MCF 10A (cell line): ENCODE measurements around the gene ERRFI1. TPM values are rescaled to one million over a fixed set of nuclear protein-coding genes. Genes with fewer than 3 reads are reported as not detected.
A peak's percentile ranks its signal among the peaks of the same experiment; 100 is the strongest.

Source experiments
- BruUV-seq: library from RNA; stranded (reverse); fragments of 400-500 nt; replicated peaks from 2 replicates; lab custom pipeline; 2021; lab: Mats Ljungman, UMichigan
- CTCF ChIA-PET: fragments of 300-600 bp; sonication (Branson Sonifier 250); formaldehyde crosslinking; extraction: SDS; loops from one replicate; lab custom pipeline; 2021; ENCODE audit warnings: antibody characterized with exemption, inconsistent platforms; lab: Yijun Ruan, JAX
- POLR2A ChIA-PET: fragments of 300-600, 350-650 bp; sonication (Branson Sonifier 250); formaldehyde crosslinking; extraction: SDS; loops from one replicate; lab custom pipeline; 2020; ENCODE audit warnings: antibody characterized with exemption, inconsistent platforms; lab: Yijun Ruan, JAX
- DNase-seq: peaks from one replicate; pipeline ENCODE4 v3.0.0-alpha.2; 2018; ENCODE audit not compliant: unreplicated experiment
- H3K27ac Mint-ChIP-seq: one replicate; pipeline ENCODE4 v1.8.0; 2022; ENCODE audit warnings: mild to moderate bottlenecking, low read depth, mixed read lengths; ENCODE audit not compliant: unreplicated experiment
- H3K27me3 Mint-ChIP-seq: one replicate; pipeline ENCODE4 v1.8.0; 2022; ENCODE audit warnings: mixed read lengths; ENCODE audit not compliant: insufficient read depth, unreplicated experiment
- H3K36me3 Mint-ChIP-seq: one replicate; pipeline ENCODE4 v1.8.0; 2022; ENCODE audit warnings: mild to moderate bottlenecking, moderate library complexity, mixed read lengths; ENCODE audit not compliant: insufficient read depth, unreplicated experiment
- H3K4me1 Mint-ChIP-seq: one replicate; pipeline ENCODE4 v1.8.0; 2022; ENCODE audit warnings: mixed read lengths; ENCODE audit not compliant: insufficient read depth, unreplicated experiment
- H3K4me3 Mint-ChIP-seq: one replicate; pipeline ENCODE4 v1.8.0; 2022; ENCODE audit warnings: mild to moderate bottlenecking, moderate library complexity, mixed read lengths; ENCODE audit not compliant: unreplicated experiment
- H3K9me3 Mint-ChIP-seq: one replicate; pipeline ENCODE4 v1.8.0; 2022; ENCODE audit warnings: mixed read lengths; ENCODE audit not compliant: unreplicated experiment
- intact Hi-C: fragments of 100-400 bp; cut with micrococcal nuclease; formaldehyde crosslinking; loops from 2 replicates; pipeline ENCODE4 v1.14.1; 2022
- total RNA-seq: library from RNA; stranded (reverse); gene quantifications from 2 replicates; pipeline ENCODE4 v1.2.3, GENCODE V29; 2022
- TF ChIP-seq, protein P1 (sequence below): fragments of 200-600 bp; IDR thresholded peaks from one replicate; pipeline ENCODE4 v1.8.0; 2022; ENCODE audit warnings: antibody characterized with exemption, mild to moderate bottlenecking; ENCODE audit not compliant: unreplicated experiment

Gene ERRFI1
- total RNA-seq, 1 experiment from 2014 or later: 111 TPM

DNA sequence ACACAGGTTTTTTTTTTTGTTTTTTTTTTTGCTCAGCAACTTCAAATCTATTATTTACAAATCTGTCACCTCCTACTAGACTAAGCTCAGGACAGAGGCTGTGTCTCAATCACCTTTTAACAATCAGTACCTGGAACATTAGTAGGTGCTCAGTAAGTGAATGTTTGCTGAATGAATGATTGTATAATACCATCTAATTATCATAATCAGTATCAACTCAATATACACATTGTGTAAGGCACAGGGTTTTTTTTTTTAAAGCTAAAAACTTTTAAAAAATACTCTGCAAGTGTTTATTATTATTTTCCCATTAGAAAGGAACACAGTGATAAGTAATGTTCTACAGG, 9.2 kb downstream of the ERRFI1 start:
- intact Hi-C loops: loop anchor here (5.0 kb wide), 1 partner anchor 35 kb away; no protein-coding TSS in a partner anchor
- BruUV-seq: no TSS peak
- H3K27ac Mint-ChIP-seq: peak overlapping the region; percentile 82
- CTCF ChIA-PET: interaction anchor here (0.6 to 4.8 kb wide), 12 partner anchors 11 to 384 kb away, joined by 3 to 30 read pairs (median 3); no protein-coding TSS in a partner anchor
- POLR2A ChIA-PET: interaction anchor here (0.7 to 9.2 kb wide), 29 partner anchors 9 to 871 kb away, joined by 3 to 256 read pairs (median 8); partner anchors contain the start of genes ERRFI1 and PARK7
- H3K9me3 Mint-ChIP-seq: no peaks in the 10 kb centered on the region
- no peaks in the 10 kb centered on the region for H3K27me3 Mint-ChIP-seq
- DNase-seq: no peak
- TF ChIP-seq, protein P1, sequence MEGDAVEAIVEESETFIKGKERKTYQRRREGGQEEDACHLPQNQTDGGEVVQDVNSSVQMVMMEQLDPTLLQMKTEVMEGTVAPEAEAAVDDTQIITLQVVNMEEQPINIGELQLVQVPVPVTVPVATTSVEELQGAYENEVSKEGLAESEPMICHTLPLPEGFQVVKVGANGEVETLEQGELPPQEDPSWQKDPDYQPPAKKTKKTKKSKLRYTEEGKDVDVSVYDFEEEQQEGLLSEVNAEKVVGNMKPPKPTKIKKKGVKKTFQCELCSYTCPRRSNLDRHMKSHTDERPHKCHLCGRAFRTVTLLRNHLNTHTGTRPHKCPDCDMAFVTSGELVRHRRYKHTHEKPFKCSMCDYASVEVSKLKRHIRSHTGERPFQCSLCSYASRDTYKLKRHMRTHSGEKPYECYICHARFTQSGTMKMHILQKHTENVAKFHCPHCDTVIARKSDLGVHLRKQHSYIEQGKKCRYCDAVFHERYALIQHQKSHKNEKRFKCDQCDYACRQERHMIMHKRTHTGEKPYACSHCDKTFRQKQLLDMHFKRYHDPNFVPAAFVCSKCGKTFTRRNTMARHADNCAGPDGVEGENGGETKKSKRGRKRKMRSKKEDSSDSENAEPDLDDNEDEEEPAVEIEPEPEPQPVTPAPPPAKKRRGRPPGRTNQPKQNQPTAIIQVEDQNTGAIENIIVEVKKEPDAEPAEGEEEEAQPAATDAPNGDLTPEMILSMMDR: no peak
- peaks cover 78% of the 10 kb centered on the region for H3K4me1 Mint-ChIP-seq
- H3K36me3 Mint-ChIP-seq: peaks cover 97% of the 10 kb centered on the region
- peak overlapping the region; percentile 88 for H3K4me3 Mint-ChIP-seq

DNA sequence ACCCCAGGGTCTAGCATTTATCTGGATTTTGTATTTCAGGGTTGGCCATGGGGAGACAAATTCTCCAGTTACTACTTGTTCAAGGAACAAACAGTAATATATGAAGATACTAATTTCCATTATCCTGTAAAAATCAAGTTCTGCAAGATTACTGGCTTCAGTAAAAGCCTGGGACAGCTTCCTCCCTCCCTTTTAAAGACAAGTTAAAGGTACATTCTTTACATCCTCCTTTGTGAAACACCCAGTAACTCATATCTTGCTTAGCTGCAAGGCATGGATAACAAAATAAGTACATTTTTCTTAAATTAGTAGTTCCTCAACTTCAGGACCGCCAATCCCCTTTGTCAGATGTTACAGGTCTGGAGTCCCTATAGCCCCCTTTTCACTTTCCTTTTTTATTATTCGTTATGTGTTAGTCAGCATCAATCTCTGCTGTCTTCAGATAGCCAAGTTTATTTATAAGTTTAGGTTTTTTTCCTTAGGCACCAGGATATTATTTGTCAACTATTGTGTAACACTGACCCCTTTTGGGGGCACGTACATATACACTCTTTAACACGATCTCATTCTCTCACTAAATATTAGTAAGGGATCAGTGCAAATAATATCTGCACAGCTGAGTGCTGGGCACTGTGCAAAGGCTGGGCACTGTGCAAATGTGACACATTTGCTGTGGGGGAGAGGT, 9.8 kb downstream of the ERRFI1 start:
- no TSS peak for BruUV-seq
- Mint-ChIP-seq H3K36me3 (peaks cover 97% of the 10 kb centered on the region), H3K27me3 (no peaks in the 10 kb centered on the region), H3K4me3 (peak overlapping the region; percentile 88), H3K4me1 (peaks cover 73% of the 10 kb centered on the region), H3K27ac (peak overlapping the region; percentile 82), H3K9me3 (no peaks in the 10 kb centered on the region)
- ChIA-PET CTCF (interaction anchor here (0.6 to 4.8 kb wide), 15 partner anchors 11 to 384 kb away, joined by 3 to 32 read pairs (median 3); no protein-coding TSS in a partner anchor), POLR2A (interaction anchor here (0.7 to 9.2 kb wide), 34 partner anchors 9 to 871 kb away, joined by 3 to 256 read pairs (median 7); partner anchors contain the start of genes ERRFI1 and PARK7)
- no peak for DNase-seq
- intact Hi-C loops: loop anchor here (5.0 kb wide), 1 partner anchor 34 kb away; no protein-coding TSS in a partner anchor
- TF ChIP-seq, protein P1: no peak

DNA sequence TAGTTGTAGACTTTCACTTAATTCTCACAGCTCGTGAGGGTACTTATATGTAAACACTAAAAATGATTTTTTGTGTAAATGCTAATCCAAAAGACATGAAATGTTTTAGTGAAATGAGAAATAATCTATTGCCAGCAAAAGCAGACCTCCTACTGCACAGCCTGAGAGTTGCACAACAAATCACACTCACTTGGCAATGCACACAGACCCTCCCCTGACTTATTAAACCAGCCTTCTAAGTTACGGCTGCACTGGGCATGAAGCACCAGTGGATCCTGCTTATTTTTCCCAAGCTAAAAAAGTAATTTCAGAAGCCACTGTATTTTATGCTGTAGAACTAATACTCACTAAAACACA, 10.3 kb downstream of the ERRFI1 start:
- intact Hi-C loops: loop anchor here (1.0 to 5.0 kb wide), 4 partner anchors 33 to 299 kb away; no protein-coding TSS in a partner anchor
- peak overlapping the region; percentile 82 for H3K27ac Mint-ChIP-seq
- TF ChIP-seq, protein P1: no peak
- H3K9me3 Mint-ChIP-seq: no peaks in the 10 kb centered on the region
- ChIA-PET POLR2A (interaction anchor here (0.6 to 9.2 kb wide), 30 partner anchors 8 to 688 kb away, joined by 3 to 256 read pairs (median 6); partner anchors contain the start of genes ERRFI1 and PARK7), CTCF (interaction anchor here (0.6 to 4.8 kb wide), 18 partner anchors 8 to 775 kb away, joined by 3 to 32 read pairs (median 4); no protein-coding TSS in a partner anchor)
- no peaks in the 10 kb centered on the region for H3K27me3 Mint-ChIP-seq
- BruUV-seq: no TSS peak
- peak; percentile 60 for DNase-seq
- peaks cover 68% of the 10 kb centered on the region for H3K4me1 Mint-ChIP-seq
- peak overlapping the region; percentile 88 for H3K4me3 Mint-ChIP-seq
- H3K36me3 Mint-ChIP-seq: peaks cover 97% of the 10 kb centered on the region
